HG03342 (cell line): ENCODE results near the gene DSCAML1.
"Not testable (repeated sequence)": the region's sequence is repeated elsewhere in the genome, so short reads cannot be mapped to it uniquely, and the experiment has no call there.

Source experiments
- ATAC-seq: cut with Tn5 transposase; IDR thresholded peaks from one replicate; pipeline ENCODE4 v1.9.1; 2021; ENCODE audit warnings: mild to moderate bottlenecking, moderate library complexity; ENCODE audit not compliant: unreplicated experiment

DSCAML1 gene

GRCh38 chr11:117459979-117460300 is 337.1 kb downstream of the DSCAML1 start:
- no peak for ATAC-seq

- no peak for ATAC-seq
These were observed 337.7 kb downstream of the DSCAML1 start for GRCh38 chr11:117459123-117459978.

GRCh38 chr11:117458275-117459122 is 338.5 kb downstream of the DSCAML1 start:
- no peak for ATAC-seq

- ATAC-seq = no peak
These were observed 339.2 kb downstream of the DSCAML1 start for GRCh38 chr11:117457835-117458234.

- no peak for ATAC-seq
These were observed 339.8 kb downstream of the DSCAML1 start for GRCh38 chr11:117457031-117457785.

- ATAC-seq = not testable (repeated sequence)
These were observed 340.3 kb downstream of the DSCAML1 start for GRCh38 chr11:117456721-117457029.

GRCh38 chr11:117456027-117456720 is 340.8 kb downstream of the DSCAML1 start:
- ATAC-seq = peak; percentile 69

GRCh38 chr11:117454564-117454917 is 342.5 kb downstream of the DSCAML1 start:
- no peak for ATAC-seq

GRCh38 chr11:117453886-117454563 is 343.0 kb downstream of the DSCAML1 start:
- no peak for ATAC-seq

GRCh38 chr11:117449111-117449693 is 347.8 kb downstream of the DSCAML1 start:
- ATAC-seq = no peak

GRCh38 chr11:117444711-117445658 is 352.0 kb downstream of the DSCAML1 start:
- ATAC-seq = no peak

GRCh38 chr11:117444256-117444655 is 352.8 kb downstream of the DSCAML1 start:
- ATAC-seq = no peak

- ATAC-seq = no peak
These were observed 353.5 kb downstream of the DSCAML1 start for GRCh38 chr11:117443266-117444186.

- no peak for ATAC-seq
These were observed 354.2 kb downstream of the DSCAML1 start for GRCh38 chr11:117442869-117443239.

GRCh38 chr11:117442049-117442868 is 354.8 kb downstream of the DSCAML1 start:
- ATAC-seq = no peak

GRCh38 chr11:117441146-117441975 is 355.7 kb downstream of the DSCAML1 start:
- no peak for ATAC-seq
